BLaER1 treated with 17β-estradiol and CSF1 and Interleukin-3, amounts not matched to agents 10 nM and 100 nM (cell line): ENCODE data around the gene SLC7A5.

Experiments used
- H3K27ac ChIP-seq, 11 experiments: shearing (Covaris generic); formaldehyde crosslinking; 2 replicates each; pipeline ENCODE4 v1.8.1; 2022
- H3K27me3 ChIP-seq, 11 experiments: shearing (Covaris generic); formaldehyde crosslinking; 2 replicates each; pipeline ENCODE4 v1.8.1; 2022
- H3K36me3 ChIP-seq, 11 experiments: shearing (Covaris generic); formaldehyde crosslinking; 2 replicates each; pipeline ENCODE4 v1.8.1; 2022
- H3K4me1 ChIP-seq, 10 experiments: shearing (Covaris generic); formaldehyde crosslinking; 2 replicates each; pipeline ENCODE4 v1.8.1; 2022
- H3K4me2 ChIP-seq, 11 experiments: shearing (Covaris generic); formaldehyde crosslinking; 2 replicates each; pipeline ENCODE4 v1.8.1; 2022
- H3K4me3 ChIP-seq, 10 experiments: shearing (Covaris generic); formaldehyde crosslinking; 2 replicates each; pipeline ENCODE4 v1.8.1; 2022
- H3K9ac ChIP-seq, 11 experiments: shearing (Covaris generic); formaldehyde crosslinking; 2 replicates each; pipeline ENCODE4 v1.8.1; 2022
- H3K9me3 ChIP-seq, 11 experiments: shearing (Covaris generic); formaldehyde crosslinking; replicated peaks in 1 of 11; 2 replicates each; pipeline ENCODE4 v1.8.1; 2022
- H4K20me1 ChIP-seq, 11 experiments: shearing (Covaris generic); formaldehyde crosslinking; 2 replicates each; pipeline ENCODE4 v1.8.1; 2022
- Cebpa-rat ChIP-seq, 11 experiments: shearing (Covaris generic); IDR thresholded peaks; 2 replicates each; pipeline ENCODE4 v1.8.1; 2022

The SLC7A5 gene

GRCh38 chr16:87837627-87838289 lies 31.5 kb downstream of the SLC7A5 start:
- Histone ChIP-seq H3K9ac (peak overlapping the region in 10 of 11 experiments; percentile 11 to 71 (median 44); a peak in 15 of 22 replicates), H3K36me3 (peaks cover 82 to 100% (median 98%) of the 10 kb centered on the region in 11 experiments), H4K20me1 (peaks cover 57 to 100% (median 99%) of the 10 kb centered on the region in 11 experiments; a peak in 21 of 22 replicates), H3K4me3 (peak overlapping the region in 3 of 10 experiments; percentile 2 to 29 (median 7); a peak in 2 of 20 replicates), H3K4me2 (peak overlapping the region; percentile 78 to 96 (median 89)), H3K9me3 (no peaks in the 10 kb centered on the region), H3K27me3 (peaks cover 0 to 13% (median 0%) of the 10 kb centered on the region in 11 experiments; a peak in 3 of 22 replicates), H3K27ac (peak overlapping the region in 8 of 11 experiments; percentile 26 to 65 (median 54); a peak in 17 of 22 replicates), H3K4me1 (peaks cover 62 to 100% (median 100%) of the 10 kb centered on the region in 10 experiments)
- no peak for TF ChIP-seq Cebpa-rat (IDR thresholded peaks at IDR 0.05)

GRCh38 chr16:87836844-87837581 lies 32.3 kb downstream of the SLC7A5 start:
- Histone ChIP-seq H3K9me3 (no peaks in the 10 kb centered on the region), H3K4me1 (peaks cover 70 to 100% (median 100%) of the 10 kb centered on the region in 10 experiments), H4K20me1 (peaks cover 51 to 100% (median 99%) of the 10 kb centered on the region in 11 experiments; a peak in 21 of 22 replicates), H3K27me3 (peaks cover 0 to 16% (median 0%) of the 10 kb centered on the region in 11 experiments; a peak in 3 of 22 replicates), H3K27ac (peak overlapping the region in 8 of 11 experiments; percentile 26 to 65 (median 54); a peak in 17 of 22 replicates), H3K4me2 (peak overlapping the region; percentile 78 to 96 (median 89)), H3K36me3 (peaks cover 81 to 100% (median 98%) of the 10 kb centered on the region in 11 experiments), H3K9ac (peak overlapping the region in 10 of 11 experiments; percentile 11 to 71 (median 44); a peak in 15 of 22 replicates), H3K4me3 (peak overlapping the region in 3 of 10 experiments; percentile 2 to 29 (median 7); a peak in 3 of 20 replicates)
- TF ChIP-seq Cebpa-rat (IDR thresholded peaks at IDR 0.05), result no peak

- Histone ChIP-seq H3K9ac (peak overlapping the region in 7 of 11 experiments; percentile 35 to 71 (median 56); a peak in 13 of 22 replicates), H3K36me3 (peaks cover 81 to 100% (median 98%) of the 10 kb centered on the region in 11 experiments), H3K27me3 (peaks cover 0 to 22% (median 0%) of the 10 kb centered on the region in 11 experiments; a peak in 4 of 22 replicates), H3K4me3 (peak overlapping the region in 3 of 10 experiments; percentile 7 to 29 (median 26); a peak in 3 of 20 replicates), H3K27ac (peak overlapping the region in 8 of 11 experiments; percentile 26 to 65 (median 54); a peak in 16 of 22 replicates), H3K4me2 (peak overlapping the region; percentile 78 to 96 (median 89)), H3K4me1 (peaks cover 76 to 100% (median 100%) of the 10 kb centered on the region in 10 experiments), H3K9me3 (no peaks in the 10 kb centered on the region), H4K20me1 (peaks cover 51 to 100% (median 99%) of the 10 kb centered on the region in 11 experiments; a peak in 21 of 22 replicates)
- TF ChIP-seq Cebpa-rat (IDR thresholded peaks at IDR 0.05), result no peak
Observed at GRCh38 chr16:87836346-87836843, 32.9 kb downstream of the SLC7A5 start.

GRCh38 chr16:87835882-87836331 lies 33.4 kb downstream of the SLC7A5 start:
- Histone ChIP-seq H3K36me3 (peaks cover 81 to 100% (median 98%) of the 10 kb centered on the region in 11 experiments), H3K4me1 (peaks cover 81 to 100% (median 100%) of the 10 kb centered on the region in 10 experiments)

GRCh38 chr16:87834668-87835473 lies 34.4 kb downstream of the SLC7A5 start:
- Histone ChIP-seq H3K4me3 (peak overlapping the region in 2 of 10 experiments; percentile 32 to 42; a peak in 4 of 20 replicates), H3K27me3 (peaks cover 0 to 37% (median 0%) of the 10 kb centered on the region in 11 experiments; a peak in 7 of 22 replicates), H3K4me1 (peaks cover 91 to 100% (median 100%) of the 10 kb centered on the region in 10 experiments), H3K9ac (peak overlapping the region in 8 of 11 experiments; percentile 30 to 71 (median 55); a peak in 14 of 22 replicates), H3K27ac (peak overlapping the region in 5 of 11 experiments; percentile 47 to 56 (median 54); a peak in 9 of 22 replicates), H4K20me1 (peaks cover 52 to 100% (median 99%) of the 10 kb centered on the region in 11 experiments; a peak in 21 of 22 replicates), H3K9me3 (no peaks in the 10 kb centered on the region), H3K4me2 (peak overlapping the region; percentile 69 to 96 (median 89)), H3K36me3 (peaks cover 80 to 100% (median 98%) of the 10 kb centered on the region in 11 experiments)
- TF ChIP-seq Cebpa-rat (IDR thresholded peaks at IDR 0.05), result no peak

More at GRCh38 chr16:87835882-87836331, 33.4 kb downstream of the SLC7A5 start:
- peaks cover 51 to 100% (median 99%) of the 10 kb centered on the region in 11 experiments; a peak in 21 of 22 replicates for H4K20me1 ChIP-seq
- H3K4me2 ChIP-seq, result peak overlapping the region; percentile 78 to 96 (median 89)
- H3K9ac ChIP-seq, result peak overlapping the region in 6 of 11 experiments; percentile 35 to 71 (median 58); a peak in 12 of 22 replicates
- H3K4me3 ChIP-seq, result peak overlapping the region in 1 of 10 experiments; percentile 26; a peak in 3 of 20 replicates
- peak overlapping the region in 7 of 11 experiments; percentile 26 to 65 (median 56); a peak in 7 of 22 replicates for H3K27ac ChIP-seq
- no peaks in the 10 kb centered on the region for H3K9me3 ChIP-seq
- H3K27me3 ChIP-seq, result peaks cover 0 to 27% (median 0%) of the 10 kb centered on the region in 11 experiments; a peak in 7 of 22 replicates
- no peak for TF ChIP-seq Cebpa-rat (IDR thresholded peaks at IDR 0.05)

- H3K4me3 ChIP-seq, result peak overlapping the region in 1 of 10 experiments; percentile 42; a peak in 3 of 20 replicates
- H3K9me3 ChIP-seq, result no peaks in the 10 kb centered on the region
- no peak for TF ChIP-seq Cebpa-rat (IDR thresholded peaks at IDR 0.05)
- H3K36me3 ChIP-seq, result peaks cover 73 to 100% (median 94%) of the 10 kb centered on the region in 11 experiments
- peak overlapping the region in 5 of 11 experiments; percentile 18 to 56 (median 48); a peak in 7 of 22 replicates for H3K27ac ChIP-seq
- peak overlapping the region in 8 of 11 experiments; percentile 10 to 71 (median 55); a peak in 10 of 22 replicates for H3K9ac ChIP-seq
- H3K4me1 ChIP-seq, result peaks cover 94 to 100% (median 100%) of the 10 kb centered on the region in 10 experiments
- H3K27me3 ChIP-seq, result peaks cover 0 to 45% (median 0%) of the 10 kb centered on the region in 11 experiments; a peak in 7 of 22 replicates
- H3K4me2 ChIP-seq, result peak overlapping the region; percentile 69 to 96 (median 89)
- peaks cover 47 to 100% (median 99%) of the 10 kb centered on the region in 11 experiments; a peak in 21 of 22 replicates for H4K20me1 ChIP-seq
Observed at GRCh38 chr16:87834005-87834667, 35.2 kb downstream of the SLC7A5 start.
